Neural progenitor cell (in vitro differentiated cells): ENCODE results near the gene AEN. TPM values are rescaled to one million over a fixed set of nuclear protein-coding genes. Genes with fewer than 3 reads are reported as not detected.

Experiments
- DNase-seq: peaks from one replicate; pipeline ENCODE4 v3.0.0-alpha.2; 2016; ENCODE audit warnings: low spot score
- H2AFZ ChIP-seq: fragments of 200-600 bp; sonication (generic); replicated peaks from 2 replicates; pipeline ENCODE4 v1.6.1; 2016; ENCODE audit warnings: antibody characterized with exemption
- H3F3A ChIP-seq: fragments of 200-600 bp; sonication (generic); 2 replicates; pipeline ENCODE4 v1.6.1; 2016; ENCODE audit warnings: antibody characterized with exemption, low read depth
- H3K27ac ChIP-seq: fragments of 200-600 bp; sonication (generic); 2 replicates; pipeline ENCODE4 v1.5.1; 2016; ENCODE audit warnings: mild to moderate bottlenecking
- H3K27me3 ChIP-seq: fragments of 200-600 bp; sonication (generic); 2 replicates; pipeline ENCODE4 v1.6.1; 2016; ENCODE audit warnings: mild to moderate bottlenecking, moderate library complexity
- H3K36me3 ChIP-seq: fragments of 200-600 bp; sonication (generic); 2 replicates; pipeline ENCODE4 v1.5.1; 2016
- H3K4me1 ChIP-seq: fragments of 200-600 bp; sonication (generic); 2 replicates; pipeline ENCODE4 v1.6.1; 2016; ENCODE audit warnings: mixed run types
- H3K4me2 ChIP-seq: fragments of 200-600 bp; sonication (generic); 2 replicates; pipeline ENCODE4 v1.6.1; 2016
- H3K4me3 ChIP-seq: fragments of 200-600 bp; sonication (generic); 2 replicates; pipeline ENCODE4 v1.5.1; 2016
- H3K79me2 ChIP-seq: fragments of 200-600 bp; sonication (generic); 2 replicates; pipeline ENCODE4 v1.6.1; 2016; ENCODE audit warnings: low read depth
- H3K9ac ChIP-seq: fragments of 200-600 bp; sonication (generic); 2 replicates; pipeline ENCODE4 v1.6.1; 2016
- H3K9me3 ChIP-seq: fragments of 200-600 bp; sonication (generic); 2 replicates; pipeline ENCODE4 v1.5.1; 2016; ENCODE audit warnings: low read depth
- H4K20me1 ChIP-seq: fragments of 200-600 bp; sonication (generic); 2 replicates; pipeline ENCODE4 v1.6.1; 2016; ENCODE audit warnings: low read depth
- H3K27ac Mint-ChIP-seq: 3 replicates; pipeline ENCODE4 v1.8.0; 2021; ENCODE audit warnings: mixed read lengths
- H3K27me3 Mint-ChIP-seq: 2 replicates; pipeline ENCODE4 v1.8.0; 2022; ENCODE audit warnings: low read depth, mild to moderate bottlenecking, inconsistent platforms, moderate library complexity, mixed read lengths; ENCODE audit not compliant: insufficient read depth
- H3K36me3 Mint-ChIP-seq: 3 replicates; pipeline ENCODE4 v1.8.0; 2021; ENCODE audit warnings: mixed read lengths
- H3K4me1 Mint-ChIP-seq: 3 replicates; pipeline ENCODE4 v1.8.0; 2021; ENCODE audit warnings: mixed read lengths
- H3K4me3 Mint-ChIP-seq: 3 replicates; pipeline ENCODE4 v1.8.0; 2021; ENCODE audit warnings: mild to moderate bottlenecking, moderate library complexity, mixed read lengths
- H3K9me3 Mint-ChIP-seq: 3 replicates; pipeline ENCODE4 v1.8.0; 2020; ENCODE audit warnings: mixed read lengths
- CTCF ChIP-seq: fragments of 200-600 bp; sonication (generic); IDR thresholded peaks from 2 replicates; pipeline ENCODE4 v1.5.1; 2017; ENCODE audit warnings: antibody characterized with exemption, mild to moderate bottlenecking
- EZH2 ChIP-seq: fragments of 200-600 bp; sonication (generic); IDR thresholded peaks from 2 replicates; pipeline ENCODE4 v1.6.1; 2017; ENCODE audit warnings: antibody characterized with exemption, mild to moderate bottlenecking, moderate library complexity
- EZH2phosphoT487 ChIP-seq: fragments of 200-600 bp; sonication (generic); IDR thresholded peaks from 2 replicates; pipeline ENCODE4 v1.6.1; 2017; ENCODE audit warnings: antibody characterized with exemption
- total RNA-seq: library from RNA; depleted of rRNA; stranded (reverse); fragments of >200 nt; gene quantifications from 2 replicates; pipeline ENCODE4 v1.2.3, GENCODE V29; 2015; ENCODE audit warnings: low replicate concordance

Gene AEN
- total RNA-seq, 1 donor from 2014 or later = 35.0 TPM

DNA sequence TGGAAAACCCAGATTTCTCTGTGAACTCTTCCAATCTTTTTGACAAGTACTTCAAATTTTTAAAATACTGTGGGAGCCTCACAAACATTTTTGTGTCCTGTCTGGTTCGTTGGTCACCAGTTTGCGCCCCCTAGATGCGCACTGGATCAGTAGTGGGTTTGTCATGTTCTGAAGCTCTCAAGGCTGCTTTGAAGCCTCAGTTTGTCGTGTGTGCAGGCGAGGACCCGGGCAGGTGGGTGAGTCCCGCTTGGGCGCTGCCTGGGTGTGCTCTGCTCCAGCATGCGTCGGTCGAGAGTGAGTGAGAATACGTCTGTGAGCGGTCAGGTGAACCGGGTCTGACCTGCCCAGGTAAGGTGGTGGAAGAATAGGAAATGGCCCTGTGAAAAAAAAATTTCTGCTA is 17.3 kb upstream of the AEN start:
- Histone ChIP-seq H3K27me3 (peaks cover 85% of the 10 kb centered on the region), H3K79me2 (no peaks in the 10 kb centered on the region), H3K9me3 (no peaks in the 10 kb centered on the region), H3K27ac (no peak overlapping the region), H3K4me3 (peak overlapping the region; percentile 49), H3K4me1 (peaks cover 19% of the 10 kb centered on the region), H3K4me2 (peak overlapping the region; percentile 81), H2AFZ (no peak overlapping the region), H3F3A (peaks cover 19% of the 10 kb centered on the region), H4K20me1 (peaks cover 34% of the 10 kb centered on the region), H3K36me3 (no peaks in the 10 kb centered on the region), H3K9ac (no peak overlapping the region)
- no peaks in the 10 kb centered on the region for H3K36me3 Mint-ChIP-seq
- peak overlapping the region; percentile 86 for H3K4me3 Mint-ChIP-seq
- peak; percentile 47 for TF ChIP-seq CTCF
- no peak for TF ChIP-seq EZH2
- peaks cover 32% of the 10 kb centered on the region for H3K4me1 Mint-ChIP-seq
- DNase-seq = peak; percentile 34
- peaks cover 45% of the 10 kb centered on the region for H3K27me3 Mint-ChIP-seq
- H3K27ac Mint-ChIP-seq = no peak overlapping the region
- H3K9me3 Mint-ChIP-seq = no peaks in the 10 kb centered on the region

GRCh38 chr15:88604381-88605188 is 16.6 kb upstream of the AEN start:
- H3K79me2 ChIP-seq = no peaks in the 10 kb centered on the region
- no peaks in the 10 kb centered on the region for H3K9me3 Mint-ChIP-seq
- H3F3A ChIP-seq = peaks cover 26% of the 10 kb centered on the region
- H3K4me3 Mint-ChIP-seq = peak overlapping the region; percentile 86
- peaks cover 26% of the 10 kb centered on the region for H3K4me1 ChIP-seq
- no peak overlapping the region for H3K27ac Mint-ChIP-seq
- no peaks in the 10 kb centered on the region for H3K36me3 Mint-ChIP-seq
- peak; percentile 81 for TF ChIP-seq EZH2
- TF ChIP-seq CTCF = no peak
- H3K36me3 ChIP-seq = no peaks in the 10 kb centered on the region
- H2AFZ ChIP-seq = no peak overlapping the region
- peaks cover 92% of the 10 kb centered on the region for H3K27me3 ChIP-seq
- H3K4me3 ChIP-seq = peak overlapping the region; percentile 49
- H3K27me3 Mint-ChIP-seq = peaks cover 50% of the 10 kb centered on the region
- no peak overlapping the region for H3K9ac ChIP-seq
- no peaks in the 10 kb centered on the region for H3K9me3 ChIP-seq
- H3K27ac ChIP-seq = no peak overlapping the region
- H4K20me1 ChIP-seq = peaks cover 34% of the 10 kb centered on the region
- H3K4me2 ChIP-seq = peak overlapping the region; percentile 81
- DNase-seq = peak; percentile 61
- H3K4me1 Mint-ChIP-seq = peaks cover 39% of the 10 kb centered on the region

GRCh38 chr15:88605189-88606069 is 15.7 kb upstream of the AEN start:
- peak; percentile 93 for DNase-seq
- H3K27ac ChIP-seq = no peak overlapping the region
- peak overlapping the region; percentile 49 for H3K4me3 ChIP-seq
- no peak overlapping the region for H3K9ac ChIP-seq
- H3K4me1 ChIP-seq = peaks cover 34% of the 10 kb centered on the region
- no peaks in the 10 kb centered on the region for H3K9me3 Mint-ChIP-seq
- peaks cover 37% of the 10 kb centered on the region for H4K20me1 ChIP-seq
- H3F3A ChIP-seq = peaks cover 34% of the 10 kb centered on the region
- H2AFZ ChIP-seq = no peak overlapping the region
- H3K4me3 Mint-ChIP-seq = peak overlapping the region; percentile 86
- no peaks in the 10 kb centered on the region for H3K9me3 ChIP-seq
- peaks cover 52% of the 10 kb centered on the region for H3K27me3 Mint-ChIP-seq
- H3K4me2 ChIP-seq = peak overlapping the region; percentile 81
- peak; percentile 54 for TF ChIP-seq EZH2
- TF ChIP-seq CTCF = no peak
- peak; percentile 76 for TF ChIP-seq EZH2phosphoT487
- no peaks in the 10 kb centered on the region for H3K36me3 ChIP-seq
- H3K27ac Mint-ChIP-seq = no peak overlapping the region
- no peaks in the 10 kb centered on the region for H3K36me3 Mint-ChIP-seq
- H3K4me1 Mint-ChIP-seq = peaks cover 44% of the 10 kb centered on the region
- no peaks in the 10 kb centered on the region for H3K79me2 ChIP-seq
- H3K27me3 ChIP-seq = peaks cover 93% of the 10 kb centered on the region
